OCI-LY3 (cell line): Measurements from ENCODE around the gene C2orf72.

ENCODE experiments used
- H2AFZ ChIP-seq: fragments of 200-600, 300-600 bp; shearing (Covaris generic); 2 replicates; pipeline ENCODE4 v1.6.0; 2014; ENCODE audit warnings: antibody characterized with exemption, low read depth, low read length
- H3K27ac ChIP-seq: fragments of 200-600, 300-600 bp; sonication (generic); 2 replicates; pipeline ENCODE4 v1.5.1; 2014; ENCODE audit warnings: mild to moderate bottlenecking, low read length, moderate library complexity, mixed read lengths
- H3K27me3 ChIP-seq: fragments of 200-600, 300-600 bp; sonication (generic); 2 replicates; pipeline ENCODE4 v1.6.1; 2014; ENCODE audit warnings: low read depth, low read length, mixed read lengths
- H3K36me3 ChIP-seq: fragments of 200-600, 300-600 bp; sonication (generic); replicated peaks from 2 replicates; pipeline ENCODE3; 2014; ENCODE audit warnings: low read depth, low read length, mixed read lengths
- H3K4me1 ChIP-seq: fragments of 300-600, 200-600 bp; sonication (generic); 2 replicates; pipeline ENCODE4 v1.6.1; 2014; ENCODE audit warnings: low read length, mixed read lengths
- H3K4me2 ChIP-seq: fragments of 200-600, 300-600 bp; sonication (generic); 2 replicates; pipeline ENCODE4 v1.6.1; 2014; ENCODE audit warnings: low read length, mixed read lengths
- H3K4me3 ChIP-seq: fragments of 300-600, 200-600 bp; sonication (generic); 2 replicates; pipeline ENCODE4 v1.5.1; 2014; ENCODE audit warnings: antibody characterized with exemption, mild to moderate bottlenecking, low read length, moderate library complexity
- H3K79me2 ChIP-seq: fragments of 300-600, 200-600 bp; shearing (Covaris generic); 2 replicates; pipeline ENCODE4 v1.6.1; 2014; ENCODE audit warnings: mild to moderate bottlenecking, low read length, mixed read lengths
- H3K9ac ChIP-seq: fragments of 300-600, 200-600 bp; shearing (Covaris generic); 2 replicates; pipeline ENCODE4 v1.6.0; 2014; ENCODE audit warnings: mild to moderate bottlenecking, low read length, moderate library complexity
- H3K9me3 ChIP-seq: fragments of 200-600, 300-600 bp; shearing (Covaris generic); 2 replicates; pipeline ENCODE4 v1.6.1; 2014; ENCODE audit warnings: low read length, mixed read lengths; ENCODE audit not compliant: insufficient read depth
- H4K20me1 ChIP-seq: fragments of 200-600, 300-600 bp; sonication (generic); 2 replicates; pipeline ENCODE4 v1.6.1; 2016; ENCODE audit warnings: low read length, mixed read lengths; ENCODE audit not compliant: insufficient read depth
- EZH2phosphoT487 ChIP-seq: fragments of 200-600 bp; shearing (Covaris generic); IDR thresholded peaks from 2 replicates; pipeline ENCODE4 v1.6.1; 2018; ENCODE audit warnings: antibody characterized with exemption, mixed run types, low read depth
- TF ChIP-seq, protein P1 (sequence below): fragments of 200-600, 300-600 bp; sonication (generic); IDR thresholded peaks from 2 replicates; pipeline ENCODE4 v1.5.1; 2014; ENCODE audit warnings: antibody characterized with exemption, low read length, low read depth

The C2orf72 gene

DNA sequence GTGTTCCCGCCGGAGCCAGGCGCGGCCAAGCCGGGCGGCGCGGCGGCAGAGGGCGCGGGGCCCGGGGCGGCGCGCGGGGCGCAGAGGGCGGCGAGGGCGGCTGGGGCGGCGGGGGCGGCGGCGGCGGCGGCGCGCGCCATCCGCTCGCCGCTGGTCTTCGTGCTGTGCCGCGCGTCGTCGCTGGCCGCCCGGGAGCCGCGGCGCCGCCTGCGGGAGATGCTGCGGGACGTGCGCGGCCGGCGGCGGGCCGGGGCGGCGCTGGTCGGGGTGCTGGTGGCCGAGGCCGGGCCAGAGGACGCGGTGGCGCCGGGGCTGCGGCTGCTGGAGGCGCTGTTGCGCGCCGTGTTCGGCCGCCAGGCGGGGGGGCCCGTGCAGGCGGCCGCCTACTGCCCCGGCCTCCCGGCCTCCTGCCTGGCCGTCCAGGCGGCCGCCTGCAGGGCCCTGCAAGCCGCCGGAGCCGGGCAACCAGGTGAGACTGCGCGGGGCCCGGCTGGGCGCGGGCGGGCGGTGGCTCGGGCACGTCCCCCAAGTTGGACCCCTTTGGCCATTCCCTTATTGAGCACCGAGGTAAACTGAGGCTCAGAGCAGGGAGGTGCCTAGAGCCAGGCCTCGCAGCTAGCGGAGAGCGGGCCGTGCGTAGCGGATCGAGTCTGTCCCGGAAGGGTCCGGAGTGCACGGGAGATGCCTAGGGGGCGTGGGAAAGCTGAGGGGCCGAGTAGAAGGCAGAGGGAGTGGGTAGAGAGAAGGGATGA lies 584 bp downstream of the C2orf72 start:
- no peak overlapping the region for H3K27ac ChIP-seq
- H3K9ac ChIP-seq = no peak overlapping the region

DNA sequence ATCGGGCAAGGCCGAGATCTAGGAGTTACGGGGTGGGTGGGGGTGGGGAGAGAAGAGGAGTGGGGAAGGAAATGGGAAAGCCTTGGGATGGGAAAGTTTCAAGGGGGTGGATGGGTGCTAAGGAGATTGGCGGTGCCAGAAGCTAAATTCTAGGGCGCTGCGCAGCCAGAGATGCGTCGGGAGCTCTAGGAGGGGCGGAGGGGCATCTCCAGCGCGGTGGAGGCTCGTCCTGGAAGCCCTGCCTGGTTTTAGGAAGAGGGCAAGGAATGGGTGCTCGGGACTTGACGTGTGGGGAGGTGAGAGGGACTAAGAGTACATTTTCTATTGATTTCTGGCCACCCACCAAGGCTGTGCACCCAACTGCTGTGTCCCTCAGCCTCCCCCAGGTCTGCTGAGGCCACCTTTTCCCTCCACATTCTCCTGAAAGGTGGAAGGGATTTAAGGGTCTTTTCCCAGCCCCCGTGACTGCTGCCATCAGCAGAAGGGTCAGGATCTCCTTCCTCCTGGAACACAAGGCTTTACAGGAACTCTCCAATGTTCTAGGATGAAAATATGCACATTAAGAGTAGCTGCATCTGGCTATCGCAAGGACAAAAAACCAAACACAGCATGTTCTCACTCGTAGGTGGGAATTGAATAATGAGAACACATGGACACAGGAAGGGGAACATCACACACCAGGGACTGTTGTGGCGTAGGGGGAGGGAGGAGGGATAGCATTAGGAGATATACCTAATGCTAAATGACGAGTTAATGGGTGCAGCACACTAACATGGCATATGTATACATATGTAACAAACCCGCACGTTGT lies 1.4 kb downstream of the C2orf72 start:
- Histone ChIP-seq H3K9ac (no peak overlapping the region), H3K27me3 (0 out of 2 replicates have a peak, but pooled peaks cover 3% of the 10 kb centered on the region), H3K4me2 (no peak overlapping the region)

More for the DNA sequence above, 584 bp downstream of the C2orf72 start:
- H3K27me3 ChIP-seq = 0 out of 2 replicates have a peak, but pooled peaks cover 3% of the 10 kb centered on the region
- H3K9me3 ChIP-seq = no peaks in the 10 kb centered on the region
- no peaks in the 10 kb centered on the region for H3K36me3 ChIP-seq
- H4K20me1 ChIP-seq = no peaks in the 10 kb centered on the region
- TF ChIP-seq EZH2phosphoT487 = no peak
- TF ChIP-seq, protein P1, sequence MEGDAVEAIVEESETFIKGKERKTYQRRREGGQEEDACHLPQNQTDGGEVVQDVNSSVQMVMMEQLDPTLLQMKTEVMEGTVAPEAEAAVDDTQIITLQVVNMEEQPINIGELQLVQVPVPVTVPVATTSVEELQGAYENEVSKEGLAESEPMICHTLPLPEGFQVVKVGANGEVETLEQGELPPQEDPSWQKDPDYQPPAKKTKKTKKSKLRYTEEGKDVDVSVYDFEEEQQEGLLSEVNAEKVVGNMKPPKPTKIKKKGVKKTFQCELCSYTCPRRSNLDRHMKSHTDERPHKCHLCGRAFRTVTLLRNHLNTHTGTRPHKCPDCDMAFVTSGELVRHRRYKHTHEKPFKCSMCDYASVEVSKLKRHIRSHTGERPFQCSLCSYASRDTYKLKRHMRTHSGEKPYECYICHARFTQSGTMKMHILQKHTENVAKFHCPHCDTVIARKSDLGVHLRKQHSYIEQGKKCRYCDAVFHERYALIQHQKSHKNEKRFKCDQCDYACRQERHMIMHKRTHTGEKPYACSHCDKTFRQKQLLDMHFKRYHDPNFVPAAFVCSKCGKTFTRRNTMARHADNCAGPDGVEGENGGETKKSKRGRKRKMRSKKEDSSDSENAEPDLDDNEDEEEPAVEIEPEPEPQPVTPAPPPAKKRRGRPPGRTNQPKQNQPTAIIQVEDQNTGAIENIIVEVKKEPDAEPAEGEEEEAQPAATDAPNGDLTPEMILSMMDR = no peak
- H3K4me2 ChIP-seq = no peak overlapping the region
- no peak overlapping the region for H2AFZ ChIP-seq
- H3K79me2 ChIP-seq = no peaks in the 10 kb centered on the region
- H3K4me1 ChIP-seq = peaks cover 4% of the 10 kb centered on the region; the same call in 1 of the 2 replicates
- H3K4me3 ChIP-seq = no peak overlapping the region

DNA sequence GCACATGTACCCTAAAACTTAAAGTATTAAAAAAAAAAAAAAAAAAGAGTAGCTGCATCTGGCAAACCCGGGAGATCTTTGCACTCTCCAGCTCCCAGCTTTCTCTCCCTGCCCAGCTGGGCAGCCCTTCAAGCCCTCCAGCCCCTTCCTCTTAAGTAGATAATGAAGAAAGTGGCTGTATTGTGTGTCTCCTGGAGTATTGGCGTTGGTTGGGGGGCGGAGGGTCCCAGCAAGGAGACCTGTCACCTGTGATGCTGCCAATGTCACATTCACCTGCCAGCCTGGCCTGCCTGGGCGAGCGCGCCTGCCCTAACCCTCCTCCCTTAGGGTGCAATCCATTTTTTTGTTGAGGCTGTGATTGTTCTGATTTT lies 2.0 kb downstream of the C2orf72 start:
- no peak overlapping the region for H3K9ac ChIP-seq
- no peaks in the 10 kb centered on the region for H3K79me2 ChIP-seq
- peaks cover 3% of the 10 kb centered on the region; the same call in 1 of the 2 replicates for H3K4me1 ChIP-seq
- 0 out of 2 replicates have a peak, but pooled peaks cover 3% of the 10 kb centered on the region for H3K27me3 ChIP-seq
- H3K36me3 ChIP-seq = no peaks in the 10 kb centered on the region
- no peaks in the 10 kb centered on the region for H4K20me1 ChIP-seq
- no peak overlapping the region for H3K4me2 ChIP-seq
- H2AFZ ChIP-seq = no peak overlapping the region
- no peak overlapping the region for H3K27ac ChIP-seq
- no peaks in the 10 kb centered on the region for H3K9me3 ChIP-seq
- H3K4me3 ChIP-seq = no peak overlapping the region
- no peak for TF ChIP-seq EZH2phosphoT487
- TF ChIP-seq, protein P1 = no peak

More for the DNA sequence above, 1.4 kb downstream of the C2orf72 start:
- no peaks in the 10 kb centered on the region for H3K79me2 ChIP-seq
- no peak overlapping the region for H3K4me3 ChIP-seq
- H2AFZ ChIP-seq = no peak overlapping the region
- H3K36me3 ChIP-seq = no peaks in the 10 kb centered on the region
- no peak overlapping the region for H3K27ac ChIP-seq
- H3K4me1 ChIP-seq = peaks cover 4% of the 10 kb centered on the region; the same call in 1 of the 2 replicates
- no peaks in the 10 kb centered on the region for H3K9me3 ChIP-seq
- TF ChIP-seq, protein P1 = no peak
- no peak for TF ChIP-seq EZH2phosphoT487
- H4K20me1 ChIP-seq = no peaks in the 10 kb centered on the region

DNA sequence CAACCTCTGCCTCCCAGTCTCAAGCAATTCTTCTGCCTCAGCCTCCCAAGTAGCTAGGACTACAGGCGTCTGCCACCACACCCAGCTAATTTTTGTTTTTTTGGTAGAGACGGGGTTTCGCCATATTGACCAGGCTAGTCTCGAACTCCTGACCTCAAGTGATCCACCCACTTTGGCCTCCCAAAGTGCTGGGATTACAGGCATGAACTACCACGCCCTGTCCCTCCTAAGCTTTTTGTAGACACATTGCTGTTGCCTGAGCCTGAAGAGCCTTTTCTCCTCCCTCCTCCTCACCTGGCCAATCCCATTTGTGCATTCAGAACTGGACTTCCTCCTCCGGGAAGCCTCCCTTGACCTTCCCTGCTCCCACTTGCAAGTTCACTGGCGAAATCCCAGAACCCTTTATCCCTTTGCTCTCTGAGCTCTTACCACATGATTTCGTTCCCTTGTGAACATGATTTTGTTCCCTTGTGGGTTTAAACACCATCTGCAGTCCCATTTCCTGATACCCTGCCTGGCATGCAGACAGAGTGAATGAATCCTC lies 2.6 kb downstream of the C2orf72 start:
- H3K9ac ChIP-seq = no peak overlapping the region
- no peaks in the 10 kb centered on the region for H3K79me2 ChIP-seq
- 0 out of 2 replicates have a peak, but pooled peaks cover 3% of the 10 kb centered on the region for H3K27me3 ChIP-seq
- H3K4me1 ChIP-seq = no peaks in the 10 kb centered on the region
- no peak overlapping the region for H3K4me2 ChIP-seq
- no peak overlapping the region for H3K27ac ChIP-seq
- no peak for TF ChIP-seq EZH2phosphoT487
- TF ChIP-seq, protein P1 = no peak
- H3K36me3 ChIP-seq = no peaks in the 10 kb centered on the region
- no peak overlapping the region for H3K4me3 ChIP-seq
- no peak overlapping the region for H2AFZ ChIP-seq
- no peaks in the 10 kb centered on the region for H4K20me1 ChIP-seq
- no peaks in the 10 kb centered on the region for H3K9me3 ChIP-seq
